Superior temporal gyrus (tissue), 1 donor: ENCODE measurements around the gene MRPS23.

Experiments
- DNase-seq: peaks from one replicate; pipeline ENCODE4 v3.0.0-alpha.2; 2016; ENCODE audit errors: extremely low spot score

Gene MRPS23

DNA sequence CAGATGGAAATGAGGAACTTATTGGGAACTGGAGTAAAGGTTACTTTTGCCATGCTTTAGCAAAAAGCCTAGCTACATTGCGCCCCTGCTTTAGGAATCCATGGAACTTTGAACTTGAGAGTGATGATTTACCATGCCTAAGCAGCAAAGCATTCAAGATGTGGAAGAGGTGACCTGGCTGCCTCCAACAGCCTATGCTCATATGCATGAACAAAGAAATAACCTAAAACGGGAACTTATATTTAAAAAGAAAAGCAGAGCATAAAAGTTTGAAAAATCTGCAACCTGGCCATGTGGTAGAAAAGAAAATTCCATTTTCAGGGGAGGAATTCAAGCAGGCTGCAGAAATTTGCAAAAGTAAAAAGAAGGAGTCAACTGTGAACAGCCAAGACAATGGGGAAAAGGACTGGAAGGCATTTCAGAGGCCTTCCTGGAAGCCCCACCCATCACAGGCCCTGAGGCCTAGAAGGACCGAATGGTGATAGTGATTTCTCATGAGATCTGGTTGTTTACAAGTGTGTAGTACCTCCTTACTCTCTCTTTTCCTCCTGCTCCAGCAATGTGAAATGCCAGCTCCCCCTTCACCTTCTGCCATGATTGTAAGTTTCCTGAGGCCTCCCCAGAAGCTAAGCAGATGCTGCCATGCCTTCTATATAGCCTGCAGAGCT lies 48.7 kb downstream of the MRPS23 start:
- DNase-seq = no peak

DNA sequence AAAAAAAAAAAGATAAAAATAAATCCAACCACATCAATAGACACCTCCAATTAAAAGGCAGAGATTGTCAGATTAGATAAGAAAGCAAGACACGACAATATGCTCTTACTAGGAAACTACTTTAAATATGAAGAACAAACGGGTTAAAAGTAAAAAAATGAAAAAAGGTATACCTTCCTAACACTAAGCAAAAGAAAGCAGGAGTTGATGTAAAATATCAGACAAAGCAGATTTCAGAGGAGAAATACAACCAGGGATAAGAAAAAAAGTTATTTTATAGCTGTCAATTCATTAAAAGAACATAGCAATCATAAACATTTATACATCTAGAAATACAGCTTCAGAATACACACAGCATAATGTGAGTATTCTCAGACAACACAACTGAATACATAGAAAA lies 55.0 kb downstream of the MRPS23 start:
- no peak for DNase-seq

DNA sequence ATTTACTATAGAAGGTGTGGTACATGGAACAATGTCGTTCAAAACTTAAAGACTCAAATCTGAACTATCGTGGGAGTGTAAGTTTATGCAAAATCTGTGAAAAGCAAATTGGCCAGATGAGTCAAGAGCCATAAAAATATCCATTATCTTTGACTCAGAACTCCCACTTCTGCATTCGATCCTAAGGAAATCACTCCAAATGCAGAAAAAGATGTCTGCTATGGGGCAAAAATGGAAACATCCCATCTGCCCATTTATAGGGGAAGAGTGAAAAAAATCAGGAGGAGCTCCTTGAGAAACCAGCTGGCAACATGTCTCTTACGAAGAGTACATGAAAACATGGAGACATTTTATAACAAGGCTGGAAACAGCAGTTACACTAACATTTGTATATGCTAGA lies 61.1 kb downstream of the MRPS23 start:
- DNase-seq = peak; percentile 71

DNA sequence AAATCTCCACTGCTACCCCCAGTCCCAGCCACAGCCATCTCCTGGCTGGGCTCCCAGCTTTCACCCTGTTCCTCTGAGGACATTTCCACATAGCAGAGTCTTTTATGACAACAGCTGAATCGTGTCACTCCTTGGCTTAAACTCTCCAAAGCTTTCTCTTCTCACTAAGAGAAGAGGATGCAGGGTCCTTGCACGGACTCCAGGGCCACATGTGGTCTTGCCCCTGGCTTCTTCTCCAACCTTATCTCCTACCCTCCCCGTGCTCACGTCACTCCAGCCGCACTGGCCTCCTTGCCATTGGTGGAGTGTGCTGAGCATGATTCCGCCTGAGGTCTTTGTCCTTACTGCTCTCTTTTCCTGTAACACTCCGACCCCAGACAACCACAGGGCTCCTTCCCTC lies 64.8 kb downstream of the MRPS23 start:
- DNase-seq = no peak
